Measurements from ENCODE around the gene CDC42BPB.

The CDC42BPB gene

DNA sequence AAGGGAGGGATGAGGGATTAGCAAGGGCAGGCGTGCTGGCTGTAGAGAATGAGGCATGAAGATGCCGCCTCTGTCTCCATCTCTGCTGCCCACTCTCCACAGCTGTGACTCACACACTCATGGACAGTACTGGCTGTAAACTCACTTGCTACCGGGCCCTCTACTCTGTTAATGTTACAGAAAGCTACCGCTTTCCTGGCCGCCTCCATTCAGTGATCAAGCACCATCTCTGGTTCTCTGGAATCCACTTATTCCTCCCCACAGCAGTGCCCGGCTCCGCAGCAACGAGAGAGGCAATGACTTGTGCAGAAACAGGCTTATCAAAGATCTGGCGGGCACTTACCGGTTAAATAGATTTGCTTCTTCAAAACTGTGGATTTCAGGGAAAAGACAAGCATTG, 100.1 kb downstream of the CDC42BPB start:
- no peaks in the 10 kb centered on the region for H3K27me3 ChIP-seq (ENCODE audit: control insufficient read depth, insufficient read depth, low read length)
- H3K4me1 ChIP-seq (ENCODE audit: control insufficient read depth, insufficient read depth, low read length), result no peaks in the 10 kb centered on the region
- H3K36me3 ChIP-seq (ENCODE audit: control insufficient read depth, insufficient read depth, low read length), result peaks cover 88% of the 10 kb centered on the region
- no peaks in the 10 kb centered on the region for H3K9me3 ChIP-seq (ENCODE audit: control insufficient read depth, insufficient read depth, low read depth, low read length)
- no peak overlapping the region for H3K27ac ChIP-seq (ENCODE audit: low read depth, low read length)
- no peak overlapping the region for H3K9ac ChIP-seq (ENCODE audit: low read length)
- no peak overlapping the region for H3K4me3 ChIP-seq (ENCODE audit: low read depth, low read length)

DNA sequence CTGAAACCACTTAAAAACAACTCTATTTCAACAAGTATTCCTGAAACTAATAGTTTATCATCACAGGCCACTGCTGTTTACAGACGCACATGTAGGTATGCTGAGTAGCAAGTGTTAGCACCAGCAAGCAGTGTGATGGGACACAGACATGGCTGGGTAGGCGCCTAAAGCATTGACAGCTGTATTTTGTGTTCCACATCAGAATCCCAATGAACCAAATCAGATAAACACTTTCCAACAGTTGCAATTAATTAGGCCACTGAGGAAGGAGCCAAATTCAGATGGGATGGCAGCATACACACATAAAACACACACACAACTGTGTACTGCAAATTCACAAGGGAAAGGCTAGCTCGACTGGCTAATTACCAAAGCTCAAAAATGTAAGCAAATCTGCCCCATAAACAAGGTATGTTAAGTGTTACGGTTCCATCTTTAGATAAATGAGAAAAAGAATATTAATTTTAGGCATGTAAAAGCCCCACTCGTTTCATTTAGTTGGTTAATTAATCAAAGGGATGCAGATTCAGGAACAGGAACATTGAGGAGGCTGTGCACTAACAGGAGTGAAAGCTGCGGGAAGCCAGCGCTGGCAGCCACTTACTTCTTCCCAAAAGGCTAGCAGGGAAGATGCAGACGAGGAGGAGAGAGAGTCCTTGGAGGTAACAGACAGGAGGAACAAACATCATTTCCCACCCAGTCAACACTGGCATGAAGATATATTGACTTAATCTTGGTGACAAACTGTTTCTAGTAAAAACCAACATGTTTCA, 101.5 kb downstream of the CDC42BPB start:
- Histone ChIP-seq H3K27ac (ENCODE audit: low read depth, low read length) (no peak overlapping the region), H3K4me1 (ENCODE audit: control insufficient read depth, insufficient read depth, low read length) (no peaks in the 10 kb centered on the region), H3K4me3 (ENCODE audit: low read depth, low read length) (no peak overlapping the region), H3K9ac (ENCODE audit: low read length) (no peak overlapping the region), H3K9me3 (ENCODE audit: control insufficient read depth, insufficient read depth, low read depth, low read length) (no peaks in the 10 kb centered on the region), H3K36me3 (ENCODE audit: control insufficient read depth, insufficient read depth, low read length) (peaks cover 89% of the 10 kb centered on the region), H3K27me3 (ENCODE audit: control insufficient read depth, insufficient read depth, low read length) (no peaks in the 10 kb centered on the region)

DNA sequence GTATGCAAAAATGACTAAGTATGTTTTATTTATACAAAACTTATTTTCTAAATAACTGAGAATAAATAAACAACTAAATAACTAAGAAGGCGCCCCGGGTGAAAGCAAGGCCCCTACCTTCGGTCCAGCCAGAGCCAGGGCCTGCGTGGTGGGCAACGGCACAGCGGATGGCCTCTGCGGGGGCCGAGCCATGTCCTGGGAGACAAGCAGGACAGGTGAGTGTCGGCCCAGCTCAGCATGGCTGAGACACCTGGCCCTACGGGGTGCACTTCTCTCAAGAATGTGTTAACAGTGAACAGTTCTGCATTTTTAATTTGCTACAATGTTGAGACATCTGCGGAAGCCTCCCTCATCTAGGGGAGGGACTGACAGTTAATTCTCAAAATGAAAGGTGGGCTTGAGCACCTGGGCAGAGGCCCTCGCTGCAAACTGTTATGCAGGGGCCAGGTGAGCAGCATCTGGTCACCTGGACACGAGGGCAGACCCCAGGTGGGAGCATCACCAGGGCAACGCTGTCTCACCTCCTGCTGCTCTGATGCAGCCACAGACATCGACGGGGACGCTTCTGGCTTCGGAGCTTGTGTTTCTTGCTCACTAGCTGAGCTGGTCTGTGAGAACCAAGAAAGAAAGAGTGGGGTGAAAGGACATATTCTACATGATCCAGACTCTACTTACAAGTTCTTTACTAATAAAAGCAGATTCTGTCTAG, 103.1 kb downstream of the CDC42BPB start:
- H3K36me3 ChIP-seq (ENCODE audit: control insufficient read depth, insufficient read depth, low read length), result peaks cover 92% of the 10 kb centered on the region
- no peak overlapping the region for H3K27ac ChIP-seq (ENCODE audit: low read depth, low read length)
- H3K9ac ChIP-seq (ENCODE audit: low read length), result no peak overlapping the region
- no peaks in the 10 kb centered on the region for H3K4me1 ChIP-seq (ENCODE audit: control insufficient read depth, insufficient read depth, low read length)
- no peaks in the 10 kb centered on the region for H3K27me3 ChIP-seq (ENCODE audit: control insufficient read depth, insufficient read depth, low read length)
- no peaks in the 10 kb centered on the region for H3K9me3 ChIP-seq (ENCODE audit: control insufficient read depth, insufficient read depth, low read depth, low read length)
- no peak overlapping the region for H3K4me3 ChIP-seq (ENCODE audit: low read depth, low read length)

DNA sequence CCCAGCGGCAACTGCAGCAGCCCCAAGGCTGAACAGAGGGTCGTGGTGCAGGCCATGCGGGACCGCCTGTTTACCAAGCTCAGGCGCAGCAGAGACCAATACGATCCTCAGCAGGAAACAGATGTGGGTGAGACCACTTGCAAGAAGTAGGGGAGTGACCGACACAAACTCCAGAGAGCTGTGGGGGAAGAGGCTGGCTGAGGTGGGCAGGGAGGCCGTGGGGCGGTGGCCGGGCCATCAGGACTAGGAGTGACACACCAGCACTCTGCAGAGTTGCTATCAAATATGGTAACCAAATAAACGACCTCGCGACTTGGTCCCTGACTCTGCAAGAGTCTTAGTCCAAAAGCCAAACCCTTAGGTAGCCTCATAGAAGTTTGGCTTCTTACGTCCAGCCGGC, 104.2 kb downstream of the CDC42BPB start:
- no peak overlapping the region for H3K9ac ChIP-seq (ENCODE audit: low read length)
- peaks cover 89% of the 10 kb centered on the region for H3K36me3 ChIP-seq (ENCODE audit: control insufficient read depth, insufficient read depth, low read length)
- H3K9me3 ChIP-seq (ENCODE audit: control insufficient read depth, insufficient read depth, low read depth, low read length), result no peaks in the 10 kb centered on the region
- H3K4me3 ChIP-seq (ENCODE audit: low read depth, low read length), result no peak overlapping the region
- H3K27me3 ChIP-seq (ENCODE audit: control insufficient read depth, insufficient read depth, low read length), result no peaks in the 10 kb centered on the region
- H3K4me1 ChIP-seq (ENCODE audit: control insufficient read depth, insufficient read depth, low read length), result no peaks in the 10 kb centered on the region
- no peak overlapping the region for H3K27ac ChIP-seq (ENCODE audit: low read depth, low read length)

DNA sequence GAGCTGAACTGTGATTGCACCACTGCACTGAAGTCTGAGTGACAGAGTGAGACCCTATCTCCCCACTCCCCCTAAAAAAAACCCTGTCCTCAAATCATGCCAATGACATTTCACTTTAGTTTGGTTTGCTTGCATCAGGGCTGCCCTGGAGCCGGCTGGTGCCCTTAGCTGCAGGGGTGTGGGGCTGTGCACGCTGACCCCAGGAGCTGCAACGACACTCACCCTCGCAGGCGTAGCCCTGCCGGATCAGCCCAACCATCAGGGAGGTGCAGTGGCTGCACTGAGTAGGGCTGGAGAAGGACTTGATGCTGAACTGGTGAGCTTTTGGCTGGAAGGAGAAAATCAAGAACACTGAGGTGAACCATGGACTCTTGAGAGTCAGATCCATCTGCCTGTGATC, 105.1 kb downstream of the CDC42BPB start:
- H3K27ac ChIP-seq (ENCODE audit: low read depth, low read length), result no peak overlapping the region
- H3K9ac ChIP-seq (ENCODE audit: low read length), result no peak overlapping the region
- no peaks in the 10 kb centered on the region for H3K4me1 ChIP-seq (ENCODE audit: control insufficient read depth, insufficient read depth, low read length)
- H3K4me3 ChIP-seq (ENCODE audit: low read depth, low read length), result no peak overlapping the region
- no peaks in the 10 kb centered on the region for H3K9me3 ChIP-seq (ENCODE audit: control insufficient read depth, insufficient read depth, low read depth, low read length)
- peaks cover 88% of the 10 kb centered on the region for H3K36me3 ChIP-seq (ENCODE audit: control insufficient read depth, insufficient read depth, low read length)
- no peaks in the 10 kb centered on the region for H3K27me3 ChIP-seq (ENCODE audit: control insufficient read depth, insufficient read depth, low read length)

DNA sequence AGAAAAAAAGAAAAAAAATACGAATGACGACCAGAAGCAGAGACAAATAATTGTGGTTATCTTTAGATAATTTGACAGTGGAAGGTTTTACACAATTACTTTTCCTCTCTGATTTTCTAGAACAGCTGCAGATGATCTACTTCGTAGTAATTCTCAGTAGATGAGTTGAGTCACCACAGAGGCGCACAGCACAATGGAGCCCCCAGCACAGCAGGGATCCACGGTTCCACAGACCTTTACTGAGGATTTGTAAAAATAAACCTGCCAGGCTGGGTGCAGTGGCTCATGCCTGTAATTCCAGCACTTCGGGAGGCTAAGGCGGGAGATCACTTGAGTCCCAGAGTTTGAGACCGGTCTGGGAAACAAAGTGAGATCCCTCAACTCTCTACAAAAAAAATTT, 105.5 kb downstream of the CDC42BPB start:
- Histone ChIP-seq H3K4me1 (ENCODE audit: control insufficient read depth, insufficient read depth, low read length) (no peaks in the 10 kb centered on the region), H3K4me3 (ENCODE audit: low read depth, low read length) (no peak overlapping the region), H3K9me3 (ENCODE audit: control insufficient read depth, insufficient read depth, low read depth, low read length) (no peaks in the 10 kb centered on the region), H3K9ac (ENCODE audit: low read length) (no peak overlapping the region), H3K27me3 (ENCODE audit: control insufficient read depth, insufficient read depth, low read length) (no peaks in the 10 kb centered on the region), H3K36me3 (ENCODE audit: control insufficient read depth, insufficient read depth, low read length) (peaks cover 89% of the 10 kb centered on the region), H3K27ac (ENCODE audit: low read depth, low read length) (no peak overlapping the region)

DNA sequence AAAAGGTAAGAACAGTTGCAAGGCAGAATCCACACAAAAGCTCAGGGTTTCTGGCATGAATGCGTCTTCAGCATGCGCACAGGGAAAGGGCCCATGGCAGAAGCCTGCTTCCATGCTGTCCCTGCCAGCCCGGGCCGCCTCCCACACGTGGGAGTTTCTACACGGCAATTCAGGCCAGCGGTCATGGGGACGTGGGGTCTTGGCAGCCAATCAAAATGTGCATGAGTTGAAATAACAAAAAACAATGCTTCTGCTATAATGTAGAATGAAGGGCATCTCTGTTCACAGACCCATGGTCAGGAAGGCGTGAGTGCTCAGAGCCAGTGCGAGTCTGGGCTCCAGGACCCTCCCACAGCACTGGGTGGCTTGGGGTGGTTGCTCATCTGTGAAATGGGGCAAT, 106.3 kb downstream of the CDC42BPB start:
- Histone ChIP-seq H3K27ac (ENCODE audit: low read depth, low read length) (no peak overlapping the region), H3K27me3 (ENCODE audit: control insufficient read depth, insufficient read depth, low read length) (no peaks in the 10 kb centered on the region), H3K4me1 (ENCODE audit: control insufficient read depth, insufficient read depth, low read length) (no peaks in the 10 kb centered on the region), H3K4me3 (ENCODE audit: low read depth, low read length) (no peak overlapping the region), H3K9me3 (ENCODE audit: control insufficient read depth, insufficient read depth, low read depth, low read length) (no peaks in the 10 kb centered on the region), H3K9ac (ENCODE audit: low read length) (no peak overlapping the region), H3K36me3 (ENCODE audit: control insufficient read depth, insufficient read depth, low read length) (peaks cover 89% of the 10 kb centered on the region)

DNA sequence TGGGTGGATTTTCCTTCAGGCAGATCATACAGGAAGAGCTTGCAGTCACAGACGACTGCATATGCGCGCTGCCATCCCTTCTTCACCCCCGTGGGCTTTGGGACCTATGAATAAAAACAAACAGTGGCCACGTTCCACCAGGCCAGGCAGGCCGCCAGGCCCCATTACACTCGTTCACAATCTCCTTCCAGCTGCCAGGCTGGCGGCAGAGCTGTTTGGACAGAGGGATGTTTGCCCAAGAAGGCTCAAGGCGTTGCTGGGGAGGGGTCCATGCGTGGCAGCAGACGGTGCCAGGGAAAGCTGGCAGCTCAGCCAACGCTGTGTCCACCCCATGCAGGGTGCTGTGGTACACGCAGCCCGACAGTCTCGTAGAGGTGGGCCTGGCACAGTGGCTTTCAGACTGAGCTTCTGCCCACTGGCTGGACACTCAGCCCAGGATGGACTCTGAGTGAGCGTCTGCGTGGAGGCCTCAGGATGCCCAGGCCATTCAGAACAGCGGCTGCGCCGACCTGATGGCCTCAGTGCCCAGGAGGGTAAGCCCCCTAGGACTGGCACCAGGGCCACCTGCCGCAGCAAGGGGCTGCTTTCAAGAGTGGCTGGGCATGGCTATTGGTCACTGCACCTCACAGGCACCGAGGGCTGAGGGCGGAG, 107.4 kb downstream of the CDC42BPB start:
- Histone ChIP-seq H3K27me3 (ENCODE audit: control insufficient read depth, insufficient read depth, low read length) (no peaks in the 10 kb centered on the region), H3K27ac (ENCODE audit: low read depth, low read length) (no peak overlapping the region), H3K9ac (ENCODE audit: low read length) (no peak overlapping the region), H3K9me3 (ENCODE audit: control insufficient read depth, insufficient read depth, low read depth, low read length) (no peaks in the 10 kb centered on the region), H3K36me3 (ENCODE audit: control insufficient read depth, insufficient read depth, low read length) (peaks cover 90% of the 10 kb centered on the region), H3K4me3 (ENCODE audit: low read depth, low read length) (no peak overlapping the region), H3K4me1 (ENCODE audit: control insufficient read depth, insufficient read depth, low read length) (no peaks in the 10 kb centered on the region)

DNA sequence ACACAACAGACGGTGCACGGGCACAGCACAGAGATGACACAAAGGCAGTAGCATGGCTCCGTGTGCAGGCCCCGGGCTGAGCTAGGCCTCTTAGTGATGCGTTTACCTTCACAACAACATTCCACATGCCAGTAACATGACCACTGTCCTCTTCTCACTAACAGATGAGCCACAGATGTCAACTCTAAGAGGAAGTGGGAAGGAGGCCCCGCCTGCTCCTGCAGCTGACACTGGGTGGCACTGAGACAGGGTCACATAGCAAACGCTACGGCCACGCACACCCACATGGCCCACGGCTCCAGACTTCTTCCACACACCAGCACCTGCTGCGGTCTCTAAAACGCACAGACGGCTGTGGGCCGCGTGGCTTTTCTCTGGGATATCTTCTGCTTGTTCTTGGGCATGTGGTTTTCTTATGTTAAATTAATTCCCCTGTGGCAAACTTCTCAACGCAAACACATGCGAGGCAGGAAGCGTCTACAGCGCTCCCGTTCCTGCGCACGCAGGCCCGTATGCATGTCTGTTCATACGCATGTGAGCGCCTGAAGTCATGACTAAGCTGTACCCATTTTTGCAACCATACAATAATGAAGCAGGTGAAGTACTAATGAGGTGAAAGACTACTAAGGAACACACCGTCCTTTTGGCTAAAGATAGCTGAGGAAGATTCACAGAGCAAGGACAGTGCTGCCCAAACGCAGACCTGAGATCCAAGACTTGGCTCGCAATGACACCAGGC, 108.1 kb downstream of the CDC42BPB start:
- no peak overlapping the region for H3K9ac ChIP-seq (ENCODE audit: low read length)
- H3K4me1 ChIP-seq (ENCODE audit: control insufficient read depth, insufficient read depth, low read length), result no peaks in the 10 kb centered on the region
- peaks cover 90% of the 10 kb centered on the region for H3K36me3 ChIP-seq (ENCODE audit: control insufficient read depth, insufficient read depth, low read length)
- H3K27ac ChIP-seq (ENCODE audit: low read depth, low read length), result no peak overlapping the region
- H3K27me3 ChIP-seq (ENCODE audit: control insufficient read depth, insufficient read depth, low read length), result no peaks in the 10 kb centered on the region
- H3K4me3 ChIP-seq (ENCODE audit: low read depth, low read length), result no peak overlapping the region
- no peaks in the 10 kb centered on the region for H3K9me3 ChIP-seq (ENCODE audit: control insufficient read depth, insufficient read depth, low read depth, low read length)

DNA sequence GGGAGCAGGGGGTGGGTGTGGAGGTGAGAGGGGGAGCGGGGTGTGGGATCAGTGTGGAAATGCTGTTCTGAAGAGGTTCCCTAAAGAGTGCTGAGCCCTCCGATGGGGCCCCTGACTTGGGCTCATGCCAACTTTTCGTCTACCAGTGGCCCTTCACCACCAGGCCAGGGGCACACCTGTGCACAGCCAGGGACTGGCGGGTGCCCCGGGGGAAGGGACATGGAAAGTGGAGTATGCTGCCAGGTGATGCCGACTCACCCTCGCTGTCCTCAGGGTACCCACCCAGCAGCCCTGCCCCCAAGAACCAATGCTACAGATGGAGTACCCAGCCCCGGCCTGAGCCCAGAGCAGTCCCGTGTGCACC, 108.7 kb downstream of the CDC42BPB start:
- Histone ChIP-seq H3K4me3 (ENCODE audit: low read depth, low read length) (no peak overlapping the region), H3K27ac (ENCODE audit: low read depth, low read length) (no peak overlapping the region), H3K27me3 (ENCODE audit: control insufficient read depth, insufficient read depth, low read length) (no peaks in the 10 kb centered on the region), H3K9ac (ENCODE audit: low read length) (no peak overlapping the region), H3K4me1 (ENCODE audit: control insufficient read depth, insufficient read depth, low read length) (no peaks in the 10 kb centered on the region), H3K36me3 (ENCODE audit: control insufficient read depth, insufficient read depth, low read length) (peaks cover 90% of the 10 kb centered on the region), H3K9me3 (ENCODE audit: control insufficient read depth, insufficient read depth, low read depth, low read length) (no peaks in the 10 kb centered on the region)

Data from HUES6 (cell line).